IPS-20b (cell line): Measurements from ENCODE around the gene ZFP57.

Experiments used
- H3K27ac ChIP-seq: one replicate; pipeline ENCODE4 v1.5.1; 2013; ENCODE audit warnings: low read length
- H3K27me3 ChIP-seq: 2 replicates; pipeline ENCODE4 v1.6.1; 2013; ENCODE audit warnings: mild to moderate bottlenecking, low read length, inconsistent platforms; ENCODE audit not compliant: insufficient read depth
- H3K36me3 ChIP-seq: 2 replicates; pipeline ENCODE4 v1.6.1; 2013; ENCODE audit warnings: low read depth, mild to moderate bottlenecking, inconsistent platforms, low read length, moderate library complexity; ENCODE audit not compliant: insufficient read depth
- H3K4me1 ChIP-seq: 2 replicates; pipeline ENCODE4 v1.6.1; 2013; ENCODE audit warnings: mild to moderate bottlenecking, control low read depth, inconsistent platforms, low read length, moderate library complexity; ENCODE audit not compliant: insufficient read depth
- H3K4me3 ChIP-seq: 2 replicates; pipeline ENCODE4 v1.5.1; 2013; ENCODE audit warnings: mild to moderate bottlenecking, low read length, inconsistent platforms
- H3K9ac ChIP-seq: 2 replicates; pipeline ENCODE4 v1.6.1; 2013; ENCODE audit warnings: low read depth, mild to moderate bottlenecking, inconsistent platforms, low read length, moderate library complexity
- H3K9me3 ChIP-seq: 2 replicates; pipeline ENCODE4 v1.6.1; 2013; ENCODE audit warnings: mild to moderate bottlenecking, low read depth, low read length, inconsistent platforms; ENCODE audit not compliant: insufficient read depth

Gene ZFP57

GRCh38 chr6:29680904-29681303, at the start of gene ZFP57:
Gene ZFP57 (minus strand): TSS chr6:29681152. CDS start chr6:29677003, 4,149 bp downstream.
- Histone ChIP-seq H3K9ac (no peak within 1 kb of the TSS), H3K27me3 (no peaks in the 10 kb centered on the region), H3K36me3 (no peaks in the 10 kb centered on the region), H3K4me1 (peaks cover 14% of the 10 kb centered on the region), H3K27ac (no peak within 1 kb of the TSS), H3K4me3 (no peak within 1 kb of the TSS), H3K9me3 (peaks cover 3% of the 10 kb centered on the region; the same call in 1 of the 2 replicates)

DNA sequence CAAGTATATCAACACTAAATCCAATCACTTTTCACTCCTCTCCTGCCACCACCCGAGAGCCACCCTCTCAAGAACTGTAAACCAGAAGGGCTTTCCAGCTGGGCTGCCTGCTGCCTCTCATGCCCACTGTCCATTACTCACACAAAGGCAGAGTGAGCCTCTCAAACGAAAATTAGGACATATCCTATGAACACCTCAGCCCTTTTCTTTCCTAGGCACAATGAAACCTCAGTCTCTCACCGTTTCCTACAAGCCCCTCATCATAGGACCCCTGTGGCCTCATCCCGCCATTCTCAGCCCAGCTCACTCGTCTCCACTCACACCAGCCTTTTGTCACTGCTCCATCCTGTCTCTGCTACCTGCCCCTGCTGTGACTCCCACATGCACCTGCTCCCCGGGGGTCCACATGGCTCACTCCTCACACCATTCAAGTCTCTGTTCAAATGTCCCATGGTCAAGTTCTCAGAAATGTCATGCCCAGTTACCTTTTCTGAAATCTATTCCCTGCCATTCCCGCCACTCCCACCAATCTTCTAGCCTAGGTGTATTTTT, 49.7 kb upstream of the ZFP57 start:
- Histone ChIP-seq H3K27ac (no peak overlapping the region), H3K9ac (no peak overlapping the region), H3K4me3 (no peak overlapping the region), H3K9me3 (no peaks in the 10 kb centered on the region), H3K27me3 (peaks cover 43% of the 10 kb centered on the region), H3K4me1 (no peaks in the 10 kb centered on the region), H3K36me3 (no peaks in the 10 kb centered on the region)

GRCh38 chr6:29729774-29730328, 48.9 kb upstream of the ZFP57 start:
- no peak overlapping the region for H3K4me3 ChIP-seq
- no peaks in the 10 kb centered on the region for H3K36me3 ChIP-seq
- H3K4me1 ChIP-seq: no peaks in the 10 kb centered on the region
- no peak overlapping the region for H3K9ac ChIP-seq
- H3K27me3 ChIP-seq: peaks cover 51% of the 10 kb centered on the region
- H3K27ac ChIP-seq: no peak overlapping the region
- H3K9me3 ChIP-seq: no peaks in the 10 kb centered on the region

DNA sequence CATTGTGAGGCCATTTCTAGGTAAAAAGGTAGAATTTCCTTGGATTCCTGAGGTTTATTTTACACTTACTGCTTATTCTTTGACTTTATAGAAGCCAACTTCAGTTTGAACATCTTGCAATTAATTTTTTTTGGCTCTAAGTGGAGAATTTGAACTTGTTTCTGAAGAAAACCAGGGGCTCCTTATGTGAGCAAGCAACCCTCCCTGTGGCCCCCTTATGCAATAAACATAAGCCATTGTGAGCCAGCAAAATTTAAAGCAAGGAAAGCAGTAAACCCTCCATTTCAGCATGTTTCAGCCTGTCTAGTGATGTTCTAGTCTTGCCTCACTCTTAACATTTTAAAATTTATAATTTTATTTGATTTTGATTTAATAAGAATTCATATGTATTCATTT, 47.9 kb upstream of the ZFP57 start:
- H3K27ac ChIP-seq: no peak overlapping the region
- peaks cover 61% of the 10 kb centered on the region for H3K27me3 ChIP-seq
- H3K9me3 ChIP-seq: no peaks in the 10 kb centered on the region
- H3K4me1 ChIP-seq: no peaks in the 10 kb centered on the region
- H3K36me3 ChIP-seq: no peaks in the 10 kb centered on the region
- no peak overlapping the region for H3K4me3 ChIP-seq
- no peak overlapping the region for H3K9ac ChIP-seq

GRCh38 chr6:29728173-29728874, 47.4 kb upstream of the ZFP57 start:
- Histone ChIP-seq H3K9ac (no peak overlapping the region), H3K27ac (no peak overlapping the region), H3K9me3 (no peaks in the 10 kb centered on the region), H3K4me3 (no peak overlapping the region), H3K36me3 (no peaks in the 10 kb centered on the region), H3K27me3 (peaks cover 67% of the 10 kb centered on the region), H3K4me1 (no peaks in the 10 kb centered on the region)

GRCh38 chr6:29727637-29728036, 46.7 kb upstream of the ZFP57 start:
- no peaks in the 10 kb centered on the region for H3K9me3 ChIP-seq
- no peaks in the 10 kb centered on the region for H3K36me3 ChIP-seq
- peaks cover 74% of the 10 kb centered on the region for H3K27me3 ChIP-seq
- no peaks in the 10 kb centered on the region for H3K4me1 ChIP-seq
- no peak overlapping the region for H3K4me3 ChIP-seq
- H3K9ac ChIP-seq: no peak overlapping the region
- H3K27ac ChIP-seq: no peak overlapping the region

DNA sequence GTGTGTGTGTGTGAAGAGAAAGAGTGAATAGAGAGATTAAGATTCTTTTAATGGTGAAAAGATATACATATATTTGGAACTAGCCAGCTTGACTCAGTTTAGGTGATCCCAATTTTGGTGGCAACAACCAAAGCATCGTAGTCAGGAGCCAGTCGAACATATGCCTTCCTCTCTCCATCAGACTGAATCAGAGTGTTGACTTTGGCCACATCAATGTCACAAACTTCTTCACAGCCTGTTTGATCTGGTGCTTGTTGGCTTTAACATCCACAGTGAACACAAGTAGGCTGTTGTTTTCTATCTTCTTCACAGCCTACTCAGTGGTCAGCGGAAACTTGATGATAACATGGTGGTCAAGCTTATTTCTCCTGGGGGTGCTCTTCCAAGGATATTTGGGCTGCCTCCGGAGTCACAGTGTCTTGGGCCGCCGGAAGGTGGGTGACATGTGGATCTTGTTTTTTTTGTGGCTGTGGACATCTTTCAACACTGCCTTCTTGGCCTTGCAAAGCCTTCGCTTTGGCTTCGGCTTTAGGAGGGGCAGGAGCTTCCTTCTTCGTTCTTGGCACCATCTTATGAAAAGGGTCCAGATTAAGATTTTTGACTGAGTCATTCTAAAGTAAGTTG, 45.7 kb upstream of the ZFP57 start:
- Histone ChIP-seq H3K4me1 (no peaks in the 10 kb centered on the region), H3K4me3 (no peak overlapping the region), H3K9me3 (no peaks in the 10 kb centered on the region), H3K36me3 (no peaks in the 10 kb centered on the region), H3K27me3 (peaks cover 83% of the 10 kb centered on the region), H3K9ac (no peak overlapping the region), H3K27ac (no peak overlapping the region)

- H3K27me3 ChIP-seq: peaks cover 85% of the 10 kb centered on the region
Observed at GRCh38 chr6:29726001-29726400, 45.0 kb upstream of the ZFP57 start.

GRCh38 chr6:29724937-29725869, 44.3 kb upstream of the ZFP57 start:
- Histone ChIP-seq H3K27me3 (peaks cover 80% of the 10 kb centered on the region), H3K4me1 (no peaks in the 10 kb centered on the region), H3K4me3 (no peak overlapping the region)

More at GRCh38 chr6:29726001-29726400, 45.0 kb upstream of the ZFP57 start:
- H3K36me3 ChIP-seq: no peaks in the 10 kb centered on the region
- no peaks in the 10 kb centered on the region for H3K4me1 ChIP-seq
- no peak overlapping the region for H3K27ac ChIP-seq
- no peak overlapping the region for H3K9ac ChIP-seq
- no peaks in the 10 kb centered on the region for H3K9me3 ChIP-seq
- H3K4me3 ChIP-seq: no peak overlapping the region

DNA sequence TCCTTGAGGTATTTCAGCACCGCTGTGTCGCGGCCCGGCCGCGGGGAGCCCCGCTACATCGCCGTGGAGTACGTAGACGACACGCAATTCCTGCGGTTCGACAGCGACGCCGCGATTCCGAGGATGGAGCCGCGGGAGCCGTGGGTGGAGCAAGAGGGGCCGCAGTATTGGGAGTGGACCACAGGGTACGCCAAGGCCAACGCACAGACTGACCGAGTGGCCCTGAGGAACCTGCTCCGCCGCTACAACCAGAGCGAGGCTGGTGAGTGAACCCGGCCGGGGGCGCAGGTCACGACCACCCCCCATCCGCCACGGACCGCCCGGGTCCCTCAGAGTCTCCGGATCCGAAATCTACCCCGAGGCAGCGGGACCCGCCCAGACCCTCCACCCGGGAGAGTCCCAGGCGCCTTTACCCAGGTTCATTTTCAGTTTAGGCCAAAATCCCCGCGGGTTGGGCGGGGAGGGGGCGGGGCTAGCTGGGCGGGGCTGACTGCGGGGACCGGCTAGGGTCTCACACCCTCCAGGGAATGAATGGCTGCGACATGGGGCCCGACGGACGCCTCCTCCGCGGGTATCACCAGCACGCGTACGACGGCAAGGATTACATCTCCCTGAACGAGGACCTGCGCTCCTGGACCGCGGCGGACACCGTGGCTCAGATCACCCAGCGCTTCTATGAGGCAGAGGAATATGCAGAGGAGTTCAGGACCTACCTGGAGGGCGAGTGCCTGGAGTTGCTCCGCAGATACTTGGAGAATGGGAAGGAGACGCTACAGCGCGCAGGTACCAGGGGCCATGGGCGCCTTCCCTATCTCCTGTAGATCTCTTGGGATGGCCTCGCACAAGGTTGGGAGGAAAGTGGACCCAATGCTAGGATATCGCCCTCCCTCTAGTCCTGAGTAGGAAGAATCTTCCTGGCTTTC, 43.0 kb upstream of the ZFP57 start:
- Histone ChIP-seq H3K36me3 (no peaks in the 10 kb centered on the region), H3K27me3 (peaks cover 75% of the 10 kb centered on the region), H3K27ac (no peak overlapping the region), H3K9me3 (no peaks in the 10 kb centered on the region), H3K9ac (no peak overlapping the region), H3K4me3 (peak overlapping the region; percentile 79), H3K4me1 (no peaks in the 10 kb centered on the region)

More at GRCh38 chr6:29724937-29725869, 44.3 kb upstream of the ZFP57 start:
- H3K9me3 ChIP-seq: no peaks in the 10 kb centered on the region
- no peaks in the 10 kb centered on the region for H3K36me3 ChIP-seq
- no peak overlapping the region for H3K9ac ChIP-seq
- H3K27ac ChIP-seq: no peak overlapping the region
